GM12892 (cell line): Measurements from ENCODE around the gene KRTAP10-9.

Experiments used
- POLR2A ChIP-seq: IDR thresholded peaks from 2 replicates; pipeline ENCODE4 v1.6.1; 2011; ENCODE audit warnings: low read depth, low read length, control low read depth
- POLR2AphosphoS5 ChIP-seq: IDR thresholded peaks from 2 replicates; pipeline ENCODE4 v1.6.1; 2011; ENCODE audit warnings: low read depth, low read length, control low read depth

- TF ChIP-seq POLR2AphosphoS5: no peak
- no peak for TF ChIP-seq POLR2A
These were observed 32.2 kb downstream of the KRTAP10-9 start for GRCh38 chr21:44658913-44659595.
